GM12878 (cell line): ENCODE measurements around the gene VPS8. TPM values are rescaled to one million over a fixed set of nuclear protein-coding genes. Genes with fewer than 3 reads are reported as not detected.

Experiments
- ATAC-seq: fragments of 200-7000 bp; cut with Tn5 transposase; 3 replicates; pipeline ENCODE4 v1.9.1; 2020; ENCODE audit warnings: mild to moderate bottlenecking, moderate library complexity
- BruUV-seq: library from RNA; stranded (reverse); fragments of 400-500 nt; replicated peaks from 2 replicates; lab custom pipeline; 2021; lab: Mats Ljungman, UMichigan
- CTCF ChIA-PET: fragments of 300-600 bp; sonication (Branson Sonifier 250); formaldehyde crosslinking; extraction: SDS; loops from one replicate; lab custom pipeline; 2021; ENCODE audit warnings: inconsistent platforms; lab: Yijun Ruan, JAX
- POLR2A ChIA-PET: fragments of 350-600 bp; formaldehyde crosslinking; extraction: SDS; loops from one replicate; lab custom pipeline; 2021; ENCODE audit warnings: inconsistent platforms; lab: Charles Lee
- RAD21 ChIA-PET: fragments of 300-600 bp; sonication (Branson Sonifier 250); formaldehyde crosslinking; loops from one replicate; lab custom pipeline; 2023; ENCODE audit warnings: antibody characterized with exemption; ENCODE audit not compliant: unreplicated experiment; lab: Charles Lee
- SMC1A ChIA-PET: fragments of 300-600 bp; sonication (Branson Sonifier 250); formaldehyde crosslinking; loops from one replicate; lab custom pipeline; 2023; ENCODE audit not compliant: unreplicated experiment, uncharacterized antibody; lab: Charles Lee
- DNase-seq: peaks from one replicate; pipeline ENCODE4 v3.0.0-alpha.2; 2011; ENCODE audit warnings: low read depth, low spot score
- FAIRE-seq: peaks from 3 replicates; lab custom pipeline; 2011; peaks lifted over from hg19 to GRCh38; lab: Jason Lieb, UNC
- H2AFZ ChIP-seq: 2 replicates; pipeline ENCODE4 v1.6.0; 2011; ENCODE audit warnings: low read depth, low read length, control low read depth; ENCODE audit not compliant: control insufficient read depth
- H3K27ac ChIP-seq: 2 replicates; pipeline ENCODE4 v1.5.1; 2011; ENCODE audit warnings: control low read depth; ENCODE audit not compliant: control insufficient read depth, insufficient read depth
- H3K27me3 ChIP-seq, 2 experiments: replicated peaks in 1 of 2; 2 replicates each; pipeline versions ENCODE4 v1.6.0 to v1.6.1; 2011; ENCODE audit warnings: low read length in 1 of 2; ENCODE audit not compliant: control insufficient read depth in 2 of 2, insufficient read depth in 2 of 2
- H3K36me3 ChIP-seq, 2 experiments: 2 replicates each; pipeline ENCODE4 v1.5.1; 2011; ENCODE audit warnings: low read length in 1 of 2; ENCODE audit not compliant: control insufficient read depth in 2 of 2, insufficient read depth in 2 of 2
- H3K4me1 ChIP-seq: 2 replicates; pipeline ENCODE4 v1.6.1; 2011; ENCODE audit warnings: mild to moderate bottlenecking, low read length, moderate library complexity, mixed read lengths; ENCODE audit not compliant: control insufficient read depth, insufficient read depth
- H3K4me2 ChIP-seq: 2 replicates; pipeline ENCODE4 v1.6.0; 2011; ENCODE audit warnings: control low read depth; ENCODE audit not compliant: control insufficient read depth, insufficient read depth
- H3K4me3 ChIP-seq: fragments of 200-600 bp; sonication (generic); 2 replicates; pipeline ENCODE4 v1.5.1; 2016
- H3K79me2 ChIP-seq: 2 replicates; pipeline ENCODE4 v1.6.0; 2011; ENCODE audit warnings: low read length; ENCODE audit not compliant: control insufficient read depth, insufficient read depth
- H3K9ac ChIP-seq: 2 replicates; pipeline ENCODE4 v1.8.0; 2011; ENCODE audit warnings: low read length, control low read depth, mixed read lengths; ENCODE audit not compliant: control insufficient read depth, insufficient read depth
- H3K9me3 ChIP-seq: replicated peaks from 3 replicates; pipeline ENCODE4 v1.5.1; 2011; ENCODE audit warnings: mild to moderate bottlenecking, low read length; ENCODE audit not compliant: control insufficient read depth, insufficient read depth
- H4K20me1 ChIP-seq: 2 replicates; pipeline ENCODE4 v1.6.0; 2011; ENCODE audit not compliant: control insufficient read depth, insufficient read depth
- CBX5 ChIP-seq: sonication (generic); IDR thresholded peaks from 2 replicates; pipeline ENCODE4 v1.6.1; 2016; ENCODE audit warnings: low read depth, moderate library complexity, mild to moderate bottlenecking, inconsistent platforms
- CHD4 ChIP-seq: fragments of 200-600 bp; sonication (generic); IDR thresholded peaks from 2 replicates; pipeline ENCODE4 v1.6.1; 2016; ENCODE audit warnings: mild to moderate bottlenecking
- NR2C2 ChIP-seq: IDR thresholded peaks from 2 replicates; pipeline ENCODE4 v1.6.1; 2011; ENCODE audit warnings: borderline replicate concordance, low read depth; ENCODE audit not compliant: control insufficient read depth, insufficient read length
- TAF1 ChIP-seq: IDR thresholded peaks from 2 replicates; pipeline ENCODE4 v1.6.1; 2011; ENCODE audit warnings: mild to moderate bottlenecking, low read depth, low read length, borderline replicate concordance
- TCF3 ChIP-seq: IDR thresholded peaks from 2 replicates; pipeline ENCODE4 v1.6.1; 2012; ENCODE audit warnings: low read depth, mild to moderate bottlenecking, low read length, borderline replicate concordance; ENCODE audit not compliant: insufficient read depth
- WGBS: methylation state at CpG from one replicate; pipeline ENCODE4 v1.1.6; 2016; ENCODE audit warnings: low lambda C conversion rate; ENCODE audit not compliant: insufficient replicate concordance, insufficient coverage; ENCODE audit errors: missing lambda C conversion rate; 5-methylcytosine and 5-hydroxymethylcytosine counted together
- in situ Hi-C: fragments of 300-500 bp; cut with MboI; formaldehyde crosslinking; loops from 9 replicates; pipeline ENCODE4 v1.14.3; 2018; ENCODE audit warnings: mixed read lengths
- intact Hi-C: fragments of 100-400 bp; cut with micrococcal nuclease; formaldehyde crosslinking; loops from one replicate; pipeline ENCODE4 v1.14.2; 2022; ENCODE audit not compliant: unreplicated experiment
- polyA plus RNA-seq, 11 experiments: library from polyadenylated mRNA; depleted of rRNA in 4 of 11; unstranded in 6 of 11; stranded (reverse) in 5 of 11; fragments of >200 nt; fragmentation: Nextera tagmentation in 4 of 11; fragmentation: Illumina TruSeq in 1 of 11; extraction: Ambion mirVana in 4 of 11; extraction: Trizol in 1 of 11; gene quantifications; 1 replicate in 1 of 11; 2 replicates in 10 of 11; pipeline versions ENCODE4 v1.2.1 to v1.2.3, GENCODE V29; 2011 to 2016; ENCODE audit warnings: inconsistent platforms in 2 of 11, missing spikeins in 2 of 11, low read depth in 1 of 11
- total RNA-seq, 4 experiments: library from RNA; depleted of rRNA in 3 of 4; stranded (reverse); fragments of >200 nt in 3 of 4; fragmentation: Illumina TruSeq in 1 of 4; extraction: Trizol in 1 of 4; gene quantifications; 2 replicates each; pipeline versions ENCODE4 v1.2.1 to v1.2.3, GENCODE V29; 2013 to 2021
- TF ChIP-seq, protein P1 (sequence below): fragments of 450-650 bp; formaldehyde crosslinking; IDR thresholded peaks from 2 replicates; pipeline ENCODE4 v1.4.0; 2022; ENCODE audit warnings: mild to moderate bottlenecking, moderate library complexity
- TF ChIP-seq, protein P2 (sequence below): fragments of 450-650 bp; IDR thresholded peaks from 2 replicates; pipeline ENCODE4 v1.6.1; 2016; ENCODE audit warnings: mild to moderate bottlenecking, moderate library complexity, borderline replicate concordance

Gene VPS8
- total and polyA plus RNA-seq, 10 of the 15 experiments (the other 5 are each of a cell fraction or from before 2014, with no cell fraction given) = 8.9 to 34.7 (median 20.9) TPM

DNA sequence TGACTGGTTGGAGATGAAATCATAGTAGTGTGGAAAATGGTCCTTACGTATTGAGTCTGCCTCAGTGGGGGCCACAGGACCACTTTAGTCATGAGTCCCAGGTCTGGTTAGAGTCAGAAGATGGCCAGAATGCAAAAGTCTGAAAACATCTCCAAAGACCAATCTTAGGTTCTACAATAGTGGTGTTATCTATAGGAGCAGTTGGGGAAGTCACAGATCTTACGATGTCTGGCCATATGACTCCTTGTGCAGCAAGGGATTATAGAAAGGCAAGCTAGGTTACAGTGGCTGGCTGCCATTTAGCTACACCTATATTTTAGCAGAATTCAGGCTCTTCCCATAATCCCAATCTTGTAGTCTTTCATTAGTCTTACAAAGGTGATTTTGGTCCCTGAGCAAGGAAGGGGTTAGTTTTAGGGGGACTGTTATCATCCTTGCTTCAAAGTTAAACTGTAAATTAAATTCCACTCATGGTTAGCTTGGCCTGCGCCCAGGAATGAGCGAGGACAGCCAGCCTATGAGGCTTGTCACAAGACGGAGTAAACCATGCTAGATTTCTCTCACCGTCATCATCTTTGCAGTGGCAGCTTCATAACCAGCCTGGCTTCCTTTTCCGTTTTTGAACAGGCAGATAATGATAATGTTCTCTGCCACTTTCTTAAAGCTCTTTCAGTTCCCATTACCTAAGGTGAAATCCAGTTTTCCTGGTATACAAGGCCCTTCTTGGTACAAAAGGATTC lies 134.1 kb downstream of the VPS8 start:
- in situ Hi-C loops (no loop called here), intact Hi-C loops (no loop called here)
- H3K79me2 ChIP-seq = no peaks in the 10 kb centered on the region
- H3K9me3 ChIP-seq = no peaks in the 10 kb centered on the region
- H3K36me3 ChIP-seq = no peaks in the 10 kb centered on the region
- no peaks in the 10 kb centered on the region for H3K27me3 ChIP-seq
- CTCF ChIA-PET = interaction anchor here (0.6 kb wide), 1 partner anchor 409 kb away, joined by 3 read pairs; no protein-coding TSS in a partner anchor
- H3K4me3 ChIP-seq = no peak overlapping the region
- H3K4me2 ChIP-seq = no peak overlapping the region
- no peak overlapping the region for H2AFZ ChIP-seq
- RAD21 ChIA-PET = no interaction called here
- no peak for ATAC-seq
- H3K27ac ChIP-seq = no peak overlapping the region
- no TSS peak for BruUV-seq
- no peak for DNase-seq
- POLR2A ChIA-PET = no interaction called here
- no peaks in the 10 kb centered on the region for H4K20me1 ChIP-seq
- no peaks in the 10 kb centered on the region for H3K4me1 ChIP-seq
- 99% methylated on average over 7 of the region's 7 CpGs for WGBS
- FAIRE-seq = no peak
- TF ChIP-seq, protein P1, sequence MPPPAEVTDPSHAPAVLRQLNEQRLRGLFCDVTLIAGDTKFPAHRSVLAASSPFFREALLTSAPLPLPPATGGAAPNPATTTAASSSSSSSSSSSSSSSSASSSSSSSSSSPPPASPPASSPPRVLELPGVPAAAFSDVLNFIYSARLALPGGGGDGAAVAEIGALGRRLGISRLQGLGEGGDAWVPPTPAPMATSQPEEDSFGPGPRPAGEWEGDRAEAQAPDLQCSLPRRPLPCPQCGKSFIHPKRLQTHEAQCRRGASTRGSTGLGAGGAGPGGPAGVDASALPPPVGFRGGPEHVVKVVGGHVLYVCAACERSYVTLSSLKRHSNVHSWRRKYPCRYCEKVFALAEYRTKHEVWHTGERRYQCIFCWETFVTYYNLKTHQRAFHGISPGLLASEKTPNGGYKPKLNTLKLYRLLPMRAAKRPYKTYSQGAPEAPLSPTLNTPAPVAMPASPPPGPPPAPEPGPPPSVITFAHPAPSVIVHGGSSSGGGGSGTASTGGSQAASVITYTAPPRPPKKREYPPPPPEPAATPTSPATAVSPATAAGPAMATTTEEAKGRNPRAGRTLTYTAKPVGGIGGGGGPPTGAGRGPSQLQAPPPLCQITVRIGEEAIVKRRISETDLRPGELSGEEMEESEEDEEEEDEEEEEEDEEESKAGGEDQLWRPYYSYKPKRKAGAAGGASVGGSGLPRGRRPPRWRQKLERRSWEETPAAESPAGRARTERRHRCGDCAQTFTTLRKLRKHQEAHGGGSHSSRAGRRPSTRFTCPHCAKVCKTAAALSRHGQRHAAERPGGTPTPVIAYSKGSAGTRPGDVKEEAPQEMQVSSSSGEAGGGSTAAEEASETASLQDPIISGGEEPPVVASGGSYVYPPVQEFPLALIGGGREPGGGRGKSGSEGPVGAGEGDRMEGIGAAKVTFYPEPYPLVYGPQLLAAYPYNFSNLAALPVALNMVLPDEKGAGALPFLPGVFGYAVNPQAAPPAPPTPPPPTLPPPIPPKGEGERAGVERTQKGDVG (CRISPR knock-in tag) = no peak
- TF ChIP-seq, protein P2, sequence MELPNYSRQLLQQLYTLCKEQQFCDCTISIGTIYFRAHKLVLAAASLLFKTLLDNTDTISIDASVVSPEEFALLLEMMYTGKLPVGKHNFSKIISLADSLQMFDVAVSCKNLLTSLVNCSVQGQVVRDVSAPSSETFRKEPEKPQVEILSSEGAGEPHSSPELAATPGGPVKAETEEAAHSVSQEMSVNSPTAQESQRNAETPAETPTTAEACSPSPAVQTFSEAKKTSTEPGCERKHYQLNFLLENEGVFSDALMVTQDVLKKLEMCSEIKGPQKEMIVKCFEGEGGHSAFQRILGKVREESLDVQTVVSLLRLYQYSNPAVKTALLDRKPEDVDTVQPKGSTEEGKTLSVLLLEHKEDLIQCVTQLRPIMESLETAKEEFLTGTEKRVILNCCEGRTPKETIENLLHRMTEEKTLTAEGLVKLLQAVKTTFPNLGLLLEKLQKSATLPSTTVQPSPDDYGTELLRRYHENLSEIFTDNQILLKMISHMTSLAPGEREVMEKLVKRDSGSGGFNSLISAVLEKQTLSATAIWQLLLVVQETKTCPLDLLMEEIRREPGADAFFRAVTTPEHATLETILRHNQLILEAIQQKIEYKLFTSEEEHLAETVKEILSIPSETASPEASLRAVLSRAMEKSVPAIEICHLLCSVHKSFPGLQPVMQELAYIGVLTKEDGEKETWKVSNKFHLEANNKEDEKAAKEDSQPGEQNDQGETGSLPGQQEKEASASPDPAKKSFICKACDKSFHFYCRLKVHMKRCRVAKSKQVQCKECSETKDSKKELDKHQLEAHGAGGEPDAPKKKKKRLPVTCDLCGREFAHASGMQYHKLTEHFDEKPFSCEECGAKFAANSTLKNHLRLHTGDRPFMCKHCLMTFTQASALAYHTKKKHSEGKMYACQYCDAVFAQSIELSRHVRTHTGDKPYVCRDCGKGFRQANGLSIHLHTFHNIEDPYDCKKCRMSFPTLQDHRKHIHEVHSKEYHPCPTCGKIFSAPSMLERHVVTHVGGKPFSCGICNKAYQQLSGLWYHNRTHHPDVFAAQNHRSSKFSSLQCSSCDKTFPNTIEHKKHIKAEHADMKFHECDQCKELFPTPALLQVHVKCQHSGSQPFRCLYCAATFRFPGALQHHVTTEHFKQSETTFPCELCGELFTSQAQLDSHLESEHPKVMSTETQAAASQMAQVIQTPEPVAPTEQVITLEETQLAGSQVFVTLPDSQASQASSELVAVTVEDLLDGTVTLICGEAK = no peak
- TF ChIP-seq NR2C2 = no peak
- TF ChIP-seq CHD4 = no peak
- TF ChIP-seq TAF1 = no peak
- TF ChIP-seq CBX5 = no peak
- no peak for TF ChIP-seq TCF3
- SMC1A ChIA-PET = no interaction called here
- no peak overlapping the region for H3K9ac ChIP-seq
